Hindlimb muscle (tissue), 1 donor: Measurements from ENCODE around the gene KRT32. TPM values are rescaled to one million over a fixed set of nuclear protein-coding genes. Genes with fewer than 3 reads are reported as not detected.
"Not testable (repeated sequence)": the region's sequence is repeated elsewhere in the genome, so short reads cannot be mapped to it uniquely, and the experiment has no call there.

Source experiments
- DNase-seq: peaks from one replicate; pipeline ENCODE4 v3.0.0-alpha.2; 2013
- polyA plus RNA-seq: library from polyadenylated mRNA; unstranded; fragments of 120-200 nt; gene quantifications from one replicate; pipeline ENCODE4 v1.2.1, GENCODE V29; 2013; ENCODE audit not compliant: insufficient read length

The KRT32 gene
- polyA plus RNA-seq, 1 donor: not detected

DNA sequence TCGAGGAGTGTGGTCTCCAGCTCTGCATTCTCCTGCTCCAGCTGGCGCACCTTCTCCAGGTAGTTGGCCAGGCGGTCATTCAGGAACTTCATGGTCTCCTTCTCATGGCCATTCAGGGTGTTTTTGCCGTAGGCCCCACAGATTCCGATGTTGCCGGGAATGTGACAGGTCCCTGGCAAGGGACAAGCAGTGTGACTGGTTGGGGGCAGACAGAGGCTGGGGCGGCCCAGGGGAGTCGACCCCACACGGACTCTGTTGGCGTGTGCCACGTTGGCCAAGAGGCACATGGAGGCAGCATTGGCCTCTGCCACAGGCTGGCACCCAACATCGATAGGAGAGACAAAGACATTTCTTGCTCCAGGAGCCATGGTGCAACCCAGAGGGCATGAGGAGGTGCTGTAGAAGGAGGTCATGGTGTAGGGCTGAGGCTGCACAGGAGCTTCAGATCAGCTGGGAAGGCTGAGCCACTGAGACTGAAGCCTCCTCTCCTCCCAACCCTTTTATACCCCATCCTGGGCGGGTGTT, 43.0 kb downstream of the KRT32 start, which contains the start of gene KRT37:
TSS of gene KRT37 (minus strand) at position 475 of the 525 bp plus-strand sequence. CDS start at position 413, 62 bp downstream.
- no peak for DNase-seq

DNA sequence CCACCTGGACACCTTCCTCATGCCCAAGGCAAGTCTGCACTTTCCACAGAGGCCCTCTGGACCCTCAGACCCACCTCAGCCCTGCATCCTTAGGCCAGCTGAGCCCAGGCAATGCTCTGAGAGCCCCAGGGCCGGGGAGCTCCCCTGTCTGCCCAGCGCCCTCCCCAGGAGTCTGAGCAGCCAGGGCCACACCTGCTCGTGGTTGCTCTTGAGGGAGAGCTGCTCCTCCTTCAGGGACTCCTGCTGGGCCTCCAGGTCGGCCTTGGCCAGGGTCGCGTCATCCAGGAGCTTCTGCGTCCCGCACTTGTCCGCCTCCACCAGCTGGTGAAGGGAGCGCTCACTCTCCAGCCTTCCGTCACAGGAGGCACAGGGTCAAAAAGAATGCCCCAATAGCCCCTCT, 44.6 kb downstream of the KRT32 start:
- not testable (repeated sequence) for DNase-seq

DNA sequence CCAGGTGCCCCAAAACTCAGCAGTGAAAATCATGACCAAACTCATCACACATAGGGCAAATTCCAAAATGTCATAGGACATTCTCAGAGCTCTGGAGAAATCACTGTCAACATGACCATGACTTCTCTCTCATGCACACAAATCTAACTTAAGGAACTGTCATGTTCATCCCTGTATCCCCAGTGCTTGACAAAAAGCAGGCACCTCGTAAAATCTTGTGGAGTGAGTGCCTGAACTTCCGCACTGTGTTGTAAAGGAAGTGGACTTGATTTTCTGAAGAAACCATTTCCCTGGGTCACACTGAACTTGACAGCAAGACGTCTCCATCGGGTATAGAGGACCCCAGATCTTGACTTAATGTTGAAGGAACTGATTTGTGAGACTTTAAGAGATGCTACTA, 45.6 kb downstream of the KRT32 start:
- no peak for DNase-seq

DNA sequence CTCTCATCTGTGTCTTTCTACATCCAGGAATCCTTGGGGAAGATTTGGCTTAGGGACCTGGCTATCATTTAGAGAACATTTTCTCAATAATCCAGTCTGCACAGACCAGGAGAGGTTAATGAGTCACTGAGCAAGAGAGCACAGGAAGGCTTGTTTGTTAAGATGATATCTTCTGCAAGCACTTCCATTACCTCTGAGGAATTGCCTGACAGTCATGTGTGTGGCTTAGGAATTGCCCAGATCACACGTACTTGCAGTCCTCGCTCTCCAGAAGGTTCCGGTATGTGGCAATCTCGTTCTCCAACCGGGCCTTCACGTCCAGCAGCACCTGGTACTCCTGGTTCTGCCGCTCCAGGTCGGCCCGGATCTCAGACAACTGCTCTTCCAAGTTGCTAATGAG, 46.1 kb downstream of the KRT32 start:
- no peak for DNase-seq

DNA sequence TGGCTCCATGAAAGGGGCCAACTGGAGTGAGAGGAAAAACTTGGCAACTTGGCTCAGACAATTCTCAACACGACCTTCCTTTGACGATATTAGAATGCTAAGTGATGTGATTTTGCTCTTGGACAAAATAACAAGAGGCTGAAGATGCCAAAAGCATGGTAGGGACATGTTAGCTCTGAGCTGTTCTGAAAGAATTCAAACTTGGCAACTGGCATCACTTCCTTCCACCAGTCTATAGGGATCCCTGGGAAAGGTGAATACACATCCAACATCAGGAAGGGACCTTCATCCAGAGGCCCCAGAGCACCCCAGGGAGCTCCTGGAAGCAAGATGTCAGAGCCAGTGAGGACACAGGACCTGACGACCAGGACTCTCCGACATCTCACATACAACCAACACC, 47.1 kb downstream of the KRT32 start:
- no peak for DNase-seq

DNA sequence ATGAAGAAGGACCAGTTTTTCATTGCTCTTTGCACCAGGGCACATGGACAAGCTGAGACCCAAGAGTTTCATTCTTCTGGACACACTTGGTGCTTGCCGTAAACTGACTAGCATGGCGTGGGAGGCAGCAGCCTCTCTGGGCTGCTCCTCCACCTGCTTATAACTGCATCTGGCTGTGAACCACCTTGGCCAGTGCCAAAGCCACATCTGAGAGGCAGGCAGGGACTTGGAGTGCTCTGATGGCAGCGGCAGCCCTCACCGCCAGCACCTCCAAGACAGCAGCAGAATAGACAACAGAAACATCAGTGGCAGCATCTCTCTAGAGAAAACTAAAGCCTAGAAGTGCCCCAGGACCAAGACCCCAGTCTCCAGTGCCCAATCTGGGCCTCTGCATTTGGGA, 47.5 kb downstream of the KRT32 start:
- no peak for DNase-seq

DNA sequence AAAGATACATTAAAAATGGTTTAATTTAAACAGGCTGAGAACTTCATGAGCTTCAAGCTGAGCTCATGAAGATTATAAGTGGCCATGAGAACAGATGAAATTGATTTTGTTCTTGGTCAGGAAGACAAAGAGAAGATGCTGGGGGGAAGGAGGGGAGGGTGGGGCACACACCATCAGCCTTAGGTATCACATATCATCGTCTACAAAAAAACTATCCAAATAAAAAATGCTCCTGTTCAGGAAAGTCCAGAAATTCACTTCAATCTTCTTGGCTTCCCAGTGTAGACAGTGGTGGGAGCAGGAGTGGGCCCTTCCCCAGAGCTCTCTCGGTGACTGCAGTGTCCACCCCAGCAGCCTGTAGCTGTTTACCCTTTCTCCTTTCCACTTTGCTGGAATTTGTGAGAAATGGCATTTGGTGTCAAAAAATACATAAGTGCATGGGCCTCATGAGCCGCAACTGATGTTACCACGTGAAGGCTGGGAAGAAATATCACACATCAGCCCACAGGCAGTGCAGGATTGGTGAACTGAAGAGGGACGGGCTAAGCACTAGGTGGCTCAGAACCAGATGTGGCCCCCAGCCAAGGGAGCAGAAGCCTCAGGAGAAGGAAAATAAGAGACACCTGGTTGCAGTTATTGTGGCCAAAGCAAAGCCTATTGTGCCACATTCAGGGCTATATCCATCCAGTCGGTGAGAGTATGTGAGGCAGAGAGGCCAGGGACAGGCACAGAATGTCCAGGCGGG, 48.9 kb downstream of the KRT32 start:
- no peak for DNase-seq

DNA sequence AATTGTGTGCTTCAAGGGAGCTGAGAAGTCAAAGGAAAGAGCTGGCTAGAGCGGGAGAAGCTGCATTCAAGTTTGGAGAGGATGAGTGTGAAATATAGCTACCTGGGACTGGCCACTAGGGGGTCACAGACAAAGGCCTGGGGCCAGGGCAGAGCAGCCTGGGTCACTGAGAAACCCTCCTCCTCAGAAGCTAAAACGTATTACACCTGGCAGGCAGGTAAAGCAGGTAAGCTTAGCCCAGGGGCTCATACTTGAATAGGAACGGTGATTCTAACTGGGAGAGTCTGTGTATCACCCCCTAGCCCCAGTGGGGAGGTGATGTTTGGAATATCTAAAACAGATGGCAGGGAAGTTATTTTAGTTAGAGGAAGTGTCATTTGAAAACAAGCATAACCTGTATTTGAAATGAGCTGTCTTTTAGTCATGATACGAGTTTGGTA, 49.6 kb downstream of the KRT32 start:
- DNase-seq: no peak

DNA sequence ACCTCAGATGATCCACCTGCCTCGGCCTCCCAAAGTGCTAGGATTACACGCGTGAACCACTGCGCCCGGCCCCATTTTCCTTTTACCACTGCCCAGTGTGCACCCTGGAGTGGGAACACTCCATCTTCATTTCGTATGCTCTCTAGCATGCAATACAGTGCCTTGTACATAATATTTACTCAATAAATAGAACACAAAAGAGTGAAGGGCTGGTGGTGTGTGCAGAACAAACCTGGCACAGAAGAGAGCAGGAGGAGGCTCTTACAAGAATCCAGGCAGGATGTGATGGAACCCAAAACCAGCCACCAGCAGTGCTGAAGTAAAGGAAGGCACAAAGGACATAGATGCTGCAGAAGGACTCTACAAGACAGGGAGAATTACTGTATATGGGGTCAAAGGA, 50.1 kb downstream of the KRT32 start:
- no peak for DNase-seq

DNA sequence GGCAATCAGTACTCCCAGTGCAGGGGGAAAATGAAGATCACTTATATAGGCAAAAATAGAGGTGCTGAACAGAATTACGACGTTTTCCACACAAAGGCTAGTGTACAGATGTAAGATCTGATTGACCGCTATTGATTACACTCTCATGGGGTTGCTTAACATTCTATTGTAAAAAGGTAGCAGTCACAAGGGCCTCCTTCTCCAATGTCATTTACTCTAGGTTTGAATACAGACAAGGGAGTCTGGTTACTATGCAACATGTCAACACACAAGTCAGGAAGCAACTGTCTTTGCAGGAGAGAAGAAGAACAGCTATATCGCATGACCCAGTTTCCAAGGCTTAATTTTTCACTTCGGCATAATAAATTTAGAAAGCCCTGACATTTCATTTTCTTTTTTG, 50.7 kb downstream of the KRT32 start:
- DNase-seq: no peak

DNA sequence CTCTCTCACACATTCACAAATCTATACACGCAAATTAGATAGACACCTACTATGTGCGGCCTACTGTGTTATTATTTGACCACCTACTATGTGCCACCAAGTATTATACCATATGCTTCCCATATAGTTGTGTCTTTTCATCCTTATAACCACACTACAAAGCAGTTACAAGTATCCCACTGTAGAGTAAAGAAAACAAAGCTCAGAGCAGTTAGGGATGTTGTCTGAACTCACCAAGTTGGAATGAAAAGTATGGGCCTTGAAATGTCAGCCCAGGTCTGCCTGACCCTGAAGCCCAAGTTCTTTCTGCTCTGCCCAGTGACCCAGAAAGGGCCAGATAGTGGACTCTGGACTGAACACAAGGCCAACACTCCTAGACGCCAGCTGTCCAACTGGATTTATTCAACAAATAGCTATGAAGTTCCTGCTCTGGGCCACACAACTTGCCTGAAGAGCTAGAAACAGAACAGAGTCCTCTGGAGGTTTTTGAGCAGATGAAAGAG, 51.3 kb downstream of the KRT32 start:
- DNase-seq: no peak

DNA sequence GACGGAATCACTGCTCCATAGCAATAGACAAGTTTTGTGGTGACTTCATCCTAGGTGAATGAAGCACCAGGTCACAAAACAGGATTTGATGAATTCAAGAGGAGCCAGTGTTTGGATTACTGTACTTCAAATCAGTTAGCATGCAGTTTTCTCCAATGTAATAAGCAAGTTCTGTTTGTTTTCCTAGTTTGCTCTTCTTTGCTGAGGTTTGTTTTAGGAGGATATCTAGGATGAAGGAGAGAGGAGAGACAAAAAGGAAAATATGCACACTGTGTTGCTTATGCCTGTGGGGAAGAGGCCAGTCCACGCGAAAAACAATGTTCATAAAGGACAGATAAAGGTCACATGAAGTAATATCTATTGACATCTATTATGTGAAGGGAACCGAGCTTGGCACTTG, 51.8 kb downstream of the KRT32 start:
- no peak for DNase-seq

DNA sequence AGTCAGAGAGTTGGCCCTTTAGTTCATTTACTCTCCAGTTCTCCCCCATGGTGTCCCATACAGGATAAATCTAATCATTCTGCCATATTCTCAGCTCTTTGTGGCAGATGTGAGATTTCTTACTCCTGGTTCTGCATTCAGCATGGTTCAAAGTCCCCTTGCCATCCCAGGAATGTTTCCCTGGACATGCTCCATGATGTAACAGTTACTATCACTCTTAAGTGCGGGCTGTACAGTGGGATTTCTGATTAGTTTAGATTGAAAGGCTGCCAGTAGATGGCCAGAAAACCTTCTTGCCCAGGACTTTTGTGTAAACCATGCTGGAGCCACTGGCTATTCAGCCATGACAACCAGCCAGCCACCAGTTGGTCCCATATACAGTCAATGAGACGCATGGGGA, 53.2 kb downstream of the KRT32 start:
- DNase-seq: no peak

DNA sequence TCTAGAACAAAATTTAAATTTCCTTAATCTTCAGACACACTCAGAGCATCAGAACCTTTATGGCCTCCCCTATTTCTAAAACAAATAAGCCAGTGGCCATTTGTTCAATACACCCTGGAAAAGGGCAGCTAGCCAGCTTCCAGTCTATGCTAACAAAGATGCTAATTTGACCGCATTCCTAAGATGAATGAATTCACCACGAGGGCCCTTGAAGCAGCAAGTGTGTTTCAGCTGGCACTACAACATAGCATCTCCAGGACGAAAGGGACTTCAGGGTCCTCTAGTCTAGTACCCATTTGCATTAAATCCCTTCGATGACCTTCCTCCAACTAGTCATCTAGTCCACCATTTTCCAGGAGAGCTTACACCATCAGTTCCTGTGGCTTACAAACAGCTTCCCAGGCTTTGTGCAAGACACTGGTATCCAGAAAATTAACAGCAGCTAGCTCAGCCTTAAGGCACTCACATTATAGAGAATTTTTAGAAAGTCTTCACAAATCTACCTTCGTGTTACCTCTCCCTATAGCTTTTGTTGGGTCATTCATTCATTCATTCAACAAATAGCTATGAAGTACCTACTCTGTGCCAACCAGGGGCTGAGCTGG, 53.7 kb downstream of the KRT32 start:
- no peak for DNase-seq

DNA sequence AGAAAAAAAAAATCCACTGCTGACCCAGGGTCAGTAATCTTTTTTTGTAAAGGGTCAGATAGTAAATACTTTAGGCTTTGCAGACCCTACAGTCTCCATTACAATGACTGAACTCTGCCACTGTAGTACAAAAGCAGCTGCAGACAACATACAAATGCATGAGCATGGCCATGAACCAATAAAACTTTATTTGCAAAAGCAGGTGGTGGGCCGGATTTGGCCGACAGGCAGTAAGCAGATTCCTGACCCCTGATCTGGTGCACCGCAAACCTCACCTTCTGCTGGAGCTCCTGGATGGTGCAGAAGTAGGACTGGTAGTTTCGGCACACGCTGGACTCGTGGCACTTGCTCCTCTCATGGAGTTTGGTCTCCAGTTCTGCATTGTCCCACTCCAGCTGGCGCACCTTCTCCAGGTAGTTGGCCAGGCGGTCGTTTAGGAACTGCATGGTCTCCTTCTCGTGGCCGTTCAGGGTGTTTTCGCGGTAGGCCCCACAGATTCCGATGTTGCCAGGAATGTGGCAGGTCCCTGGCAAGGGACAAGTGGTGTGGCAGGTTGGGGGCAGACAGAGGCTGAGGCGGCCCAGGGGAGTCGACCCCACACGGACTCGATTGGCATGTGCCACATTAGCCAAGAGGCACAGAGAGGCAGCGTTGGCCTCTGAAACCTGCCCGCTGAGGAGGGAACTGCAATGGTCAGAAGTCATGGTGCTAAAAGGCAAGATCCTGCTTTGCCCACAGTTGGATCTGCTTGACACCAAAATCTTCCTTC, 55.9 kb downstream of the KRT32 start:
- no peak for DNase-seq

Other genes starting within 250 kb of the KRT32 start
- gene KRTAP9-2, start 240.7 kb downstream of the KRT32 start, polyA plus RNA-seq: not detected
- not detected for gene KRTAP9-3, start 234.9 kb downstream of the KRT32 start, polyA plus RNA-seq
- not detected for gene KRTAP9-8, start 229.4 kb downstream of the KRT32 start, polyA plus RNA-seq
- gene KRTAP9-4, start 217.7 kb downstream of the KRT32 start, polyA plus RNA-seq: not detected
- not detected for gene KRTAP9-9, start 212.0 kb downstream of the KRT32 start, polyA plus RNA-seq
- gene KRTAP9-6, start 202.0 kb downstream of the KRT32 start, polyA plus RNA-seq: 0.30 TPM
- gene KRTAP9-7, start 191.7 kb downstream of the KRT32 start, polyA plus RNA-seq: not detected
- not detected for gene KRTAP29-1, start 164.5 kb downstream of the KRT32 start, polyA plus RNA-seq
- gene KRTAP16-1, start 158.1 kb downstream of the KRT32 start, polyA plus RNA-seq: not detected
- gene KRTAP17-1, start 151.7 kb downstream of the KRT32 start, polyA plus RNA-seq: not detected
- not detected for gene KRT33A, start 116.6 kb downstream of the KRT32 start, polyA plus RNA-seq
- gene KRT33B, start 97.6 kb downstream of the KRT32 start, polyA plus RNA-seq: not detected
- not detected for gene KRT34, start 85.1 kb downstream of the KRT32 start, polyA plus RNA-seq
- 2.3 TPM for gene KRT31, start 69.8 kb downstream of the KRT32 start, polyA plus RNA-seq
- gene KRT37, start 42.8 kb downstream of the KRT32 start, polyA plus RNA-seq: not detected
- gene KRT38, start 26.4 kb downstream of the KRT32 start, polyA plus RNA-seq: not detected
- not detected for gene KRT35, start 13.8 kb upstream of the KRT32 start, polyA plus RNA-seq
- gene KRT36, start 22.5 kb upstream of the KRT32 start, polyA plus RNA-seq: not detected
- 1.9 TPM for gene KRT13, start 38.2 kb upstream of the KRT32 start, polyA plus RNA-seq
- gene KRT15, start 51.5 kb upstream of the KRT32 start, polyA plus RNA-seq: 3.2 TPM
- gene KRT19, start 60.9 kb upstream of the KRT32 start, polyA plus RNA-seq: 1.2 TPM
- gene KRT9, start 104.7 kb upstream of the KRT32 start, polyA plus RNA-seq: not detected
- 2.5 TPM for gene KRT14, start 119.5 kb upstream of the KRT32 start, polyA plus RNA-seq
- gene KRT16, start 145.4 kb upstream of the KRT32 start, polyA plus RNA-seq: 0.23 TPM
- gene KRT17, start 157.2 kb upstream of the KRT32 start, polyA plus RNA-seq: 13.9 TPM
- gene EIF1, start 221.5 kb upstream of the KRT32 start, polyA plus RNA-seq: 836 TPM
- gene GAST, start 244.9 kb upstream of the KRT32 start, polyA plus RNA-seq: not detected